Bone marrow (tissue), 2 donors: ENCODE results near the gene DPAGT1.
"Not testable (repeated sequence)": the region's sequence is repeated elsewhere in the genome, so short reads cannot be mapped to it uniquely, and the experiment has no call there.

Experiments
- DNase-seq, 2 donors: peaks; one replicate each; lab custom pipeline; 2025; lab: John Stamatoyannopoulos, UW

DPAGT1 gene

GRCh38 chr11:119101759-119102423 is at the start of gene DPAGT1:
Gene DPAGT1 (minus strand): TSS chr11:119101853. CDS start chr11:119101655, 198 bp downstream.
- DNase-seq, result peak; percentile 63 to 96

DNA sequence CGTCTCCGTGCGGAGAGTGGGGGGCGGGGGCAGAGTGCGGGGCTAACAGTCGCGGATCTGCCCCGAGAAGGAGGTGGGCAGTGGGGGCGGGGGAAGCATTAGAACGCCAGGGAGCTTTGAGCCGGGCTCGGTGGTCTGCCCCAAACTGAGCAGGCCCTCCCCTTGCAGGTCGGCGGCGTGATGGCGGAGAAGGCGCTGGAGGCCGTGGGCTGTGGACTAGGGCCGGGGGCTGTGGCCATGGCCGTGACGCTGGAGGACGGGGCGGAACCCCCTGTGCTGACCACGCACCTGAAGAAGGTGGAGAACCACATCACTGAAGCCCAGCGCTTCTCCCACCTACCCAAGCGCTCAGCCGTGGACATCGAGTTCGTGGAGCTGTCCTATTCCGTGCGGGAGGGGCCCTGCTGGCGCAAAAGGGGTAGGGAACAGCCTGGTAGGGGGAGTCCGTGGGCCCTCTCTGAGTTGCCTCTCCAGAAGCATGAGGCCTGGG is 48.2 kb upstream of the DPAGT1 start:
- no peak for DNase-seq

DNA sequence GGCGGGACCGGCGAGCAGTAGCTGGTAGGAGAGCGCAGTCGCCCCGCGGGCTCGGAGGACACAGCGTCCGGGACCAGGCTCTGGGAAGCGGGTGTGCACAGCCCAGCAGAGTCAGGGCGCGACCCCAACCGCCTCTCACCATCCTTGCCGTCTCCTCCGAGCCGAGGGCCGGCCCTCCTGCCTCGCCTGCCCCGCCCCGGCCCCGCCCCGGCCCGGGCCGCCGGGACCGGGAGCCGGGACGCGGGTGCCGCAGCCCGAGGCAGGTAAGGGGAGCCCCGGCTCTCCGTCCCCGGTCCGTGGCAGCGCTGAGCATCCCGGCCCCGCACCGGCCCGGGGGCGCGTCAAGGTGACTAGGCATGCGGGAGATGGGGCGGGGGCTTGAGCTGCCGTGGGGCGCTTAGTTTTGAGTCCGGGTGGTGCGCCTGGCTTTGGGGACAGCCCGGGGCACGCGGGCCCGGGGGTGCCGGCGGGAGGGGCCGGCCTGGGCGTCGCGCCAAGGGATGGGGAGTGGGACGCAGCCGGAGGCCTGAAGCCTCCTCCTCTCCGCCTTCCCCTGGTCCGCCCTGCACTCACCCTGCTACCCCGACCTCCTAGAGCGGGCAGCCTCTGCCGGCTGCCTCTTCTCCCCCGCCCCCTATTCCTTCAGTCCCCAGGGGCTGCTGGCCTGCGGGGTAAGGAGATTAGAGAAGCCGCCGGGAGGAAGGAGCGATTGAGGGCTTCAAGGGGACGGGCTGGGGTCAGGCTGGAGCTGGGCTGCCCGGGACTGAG is 47.5 kb upstream of the DPAGT1 start, which contains the start of gene ABCG4:
TSS of gene ABCG4 (plus strand) at position 35 of the 768 bp plus-strand sequence. CDS start 914 bp downstream, outside the sequence.
- no peak for DNase-seq

GRCh38 chr11:119148720-119149017 is 47.0 kb upstream of the DPAGT1 start:
- DNase-seq, result no peak

DNA sequence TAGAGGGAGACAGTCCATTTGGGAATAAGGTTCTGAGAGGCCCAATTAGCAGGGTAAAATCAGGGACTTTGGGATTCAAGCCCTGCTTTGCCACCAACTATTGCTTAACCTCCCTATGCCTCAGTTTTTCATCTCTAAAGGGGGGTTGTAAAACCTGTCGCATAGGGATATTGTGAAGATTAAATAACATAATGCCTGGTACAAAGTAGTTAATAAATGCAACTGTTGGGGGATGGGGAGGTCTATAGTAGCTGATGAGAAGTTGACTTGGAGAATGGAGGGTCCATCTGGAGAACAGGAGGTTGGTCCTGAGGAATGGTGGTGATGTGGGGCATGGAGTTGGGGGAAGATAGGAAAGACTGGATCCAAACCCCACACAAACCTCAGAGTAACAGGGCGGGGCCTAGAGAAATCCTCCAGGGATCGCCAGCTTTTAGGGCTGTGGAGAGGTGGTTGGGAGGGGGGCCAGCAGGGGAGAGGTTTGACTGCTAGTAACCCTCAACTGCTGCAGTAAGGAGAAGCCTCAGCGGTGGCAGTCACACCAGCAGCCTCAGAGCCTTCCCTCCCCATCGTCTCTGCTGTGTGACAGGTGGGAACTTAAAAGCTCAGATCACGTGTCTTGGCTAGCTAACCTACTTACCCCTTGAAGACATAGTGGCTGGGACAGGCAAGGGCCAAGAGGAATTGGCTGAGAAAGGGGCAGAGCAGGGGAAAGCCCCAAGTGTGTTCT is 46.1 kb upstream of the DPAGT1 start:
- no peak for DNase-seq

- no peak for DNase-seq
Observed at GRCh38 chr11:119145551-119145950, 43.9 kb upstream of the DPAGT1 start.

GRCh38 chr11:119144825-119145486 is 43.3 kb upstream of the DPAGT1 start:
- peak in 1 of 2 donors; percentile 26 for DNase-seq

- not testable (repeated sequence) for DNase-seq
Observed at GRCh38 chr11:119139276-119139675, 37.6 kb upstream of the DPAGT1 start.

DNA sequence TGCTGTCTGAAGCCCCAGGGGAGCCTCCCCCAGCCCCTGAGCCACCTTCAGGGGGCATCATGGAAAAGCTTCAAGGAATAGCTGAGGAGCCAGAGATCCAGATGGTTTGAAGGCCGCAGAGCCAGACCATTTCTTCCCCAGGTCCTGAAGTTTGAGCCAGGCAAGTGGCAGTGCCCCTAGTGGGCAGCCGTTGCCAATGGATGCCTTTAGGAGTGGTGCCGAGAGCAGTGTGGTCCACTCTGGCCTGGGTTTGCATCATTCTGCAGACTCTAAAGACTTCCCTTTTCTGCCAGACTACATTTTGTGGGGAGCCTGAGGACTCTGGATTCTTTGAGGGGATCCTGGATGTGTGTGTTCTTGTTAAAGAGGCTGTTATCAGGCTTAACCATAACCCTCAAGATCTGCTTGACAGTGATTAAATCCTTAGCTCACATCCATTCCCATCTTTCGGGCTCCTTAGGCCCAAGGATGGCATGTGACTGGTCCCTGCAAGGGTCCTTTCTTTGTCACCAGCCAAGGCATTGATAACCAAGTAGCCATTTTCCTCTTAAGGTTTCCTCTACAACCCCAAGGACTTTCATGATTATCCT is 32.8 kb upstream of the DPAGT1 start:
- no peak for DNase-seq

GRCh38 chr11:119130662-119131061 is 29.0 kb upstream of the DPAGT1 start:
- no peak for DNase-seq

DNA sequence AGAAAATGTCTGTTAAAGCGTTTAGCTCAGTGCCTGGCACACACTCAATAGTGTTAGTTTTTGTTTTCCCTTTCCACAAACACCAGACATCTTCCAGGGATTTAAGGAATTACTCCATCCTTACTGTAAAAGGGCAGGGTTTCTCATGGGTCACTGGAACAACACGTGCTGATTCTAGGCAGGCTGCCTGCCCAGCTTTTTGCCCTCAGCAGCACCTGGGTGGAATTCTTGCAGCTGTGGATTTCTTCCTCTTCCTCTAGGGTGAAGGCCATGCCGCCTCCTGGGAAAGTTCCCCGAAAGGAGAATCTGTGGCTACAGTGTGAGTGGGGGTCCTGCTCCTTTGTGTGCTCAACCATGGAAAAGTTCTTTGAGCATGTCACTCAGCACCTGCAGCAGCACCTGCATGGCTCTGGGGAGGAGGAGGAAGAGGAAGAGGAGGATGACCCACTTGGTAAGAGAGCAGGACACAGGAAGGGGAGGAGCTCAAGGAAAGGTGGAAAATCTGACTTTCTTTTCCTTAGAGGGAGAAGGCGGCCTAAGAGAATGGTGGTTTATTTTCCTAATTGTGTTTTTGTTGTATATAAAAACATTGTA is 25.1 kb upstream of the DPAGT1 start:
- no peak for DNase-seq

DNA sequence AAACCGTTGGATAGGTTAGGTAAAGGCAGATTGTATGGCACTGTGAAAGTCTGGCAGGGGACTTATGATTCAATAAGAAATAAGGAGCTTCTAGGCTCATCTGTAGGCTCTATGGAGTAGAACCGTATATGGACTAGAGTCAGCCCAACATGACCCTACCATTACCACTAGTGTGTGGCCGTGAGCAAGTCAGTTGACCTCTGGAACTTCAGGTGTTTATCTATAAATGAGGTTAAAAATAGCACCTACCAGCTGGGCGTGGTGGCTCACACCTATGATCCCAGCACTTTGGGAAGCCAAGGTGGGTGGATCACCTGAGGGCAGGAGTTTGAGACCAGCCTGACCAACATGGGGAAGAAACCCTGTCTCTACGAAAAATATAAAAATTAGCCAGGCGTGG is 24.2 kb upstream of the DPAGT1 start:
- no peak for DNase-seq

GRCh38 chr11:119121811-119122124 is 20.1 kb upstream of the DPAGT1 start:
- DNase-seq, result no peak

- DNase-seq, result peak; percentile 96 to 98
Observed at GRCh38 chr11:119121008-119121810, 19.6 kb upstream of the DPAGT1 start, which contains the start of gene HINFP. Gene HINFP (plus strand): TSS chr11:119121580. CDS start chr11:119126945, 5,365 bp downstream.

- DNase-seq, result no peak
Observed at GRCh38 chr11:119120639-119121007, 19.0 kb upstream of the DPAGT1 start.

GRCh38 chr11:119118946-119119345 is 17.3 kb upstream of the DPAGT1 start:
- DNase-seq, result no peak

- no peak for DNase-seq
Observed at GRCh38 chr11:119118227-119118626, 16.6 kb upstream of the DPAGT1 start.

- DNase-seq, result no peak
Observed at GRCh38 chr11:119117004-119117706, 15.5 kb upstream of the DPAGT1 start.

DNA sequence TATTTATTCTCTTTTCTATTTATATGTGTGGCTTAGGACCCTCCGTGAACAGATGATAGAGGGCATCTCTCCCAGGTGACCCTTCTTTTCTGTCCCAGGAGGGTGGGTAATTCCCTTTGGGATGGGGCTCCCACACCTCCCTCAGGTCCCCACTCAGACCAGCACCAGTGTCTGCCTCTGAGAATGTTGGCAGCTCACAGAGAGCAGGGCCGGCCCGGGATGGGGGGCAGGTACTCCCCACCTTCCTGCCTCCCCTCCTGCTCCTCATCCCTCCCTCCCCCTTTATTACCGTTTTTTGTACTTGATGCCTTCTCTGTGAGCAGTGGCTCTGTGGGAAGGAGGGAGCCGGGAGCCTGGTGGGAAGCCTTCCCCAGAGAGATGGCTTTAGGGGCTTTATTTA is 14.9 kb upstream of the DPAGT1 start:
- DNase-seq, result no peak

DNA sequence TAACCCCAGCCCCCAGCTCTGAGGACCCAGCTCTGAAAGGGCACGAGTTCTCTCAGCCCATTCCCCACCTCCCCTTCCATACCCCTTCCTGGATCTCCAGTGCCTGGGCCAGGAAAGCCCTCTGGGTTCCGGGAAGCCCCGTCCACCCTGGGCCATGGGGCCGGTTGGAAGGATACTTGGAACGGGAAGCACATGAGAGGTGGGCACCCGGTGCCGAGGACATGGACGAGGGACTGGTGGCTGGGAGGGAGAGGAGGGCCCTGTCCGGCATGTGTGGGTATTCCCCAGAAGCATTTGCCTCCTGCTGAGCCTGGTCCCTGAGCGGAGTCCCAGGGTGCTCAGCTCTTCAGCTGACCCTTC is 14.6 kb upstream of the DPAGT1 start:
- DNase-seq, result no peak
